Lower leg skin (tissue), 3 donors: ENCODE measurements around the gene METTL24.

ENCODE experiments used
- POLR2A ChIP-seq, 2 donors: fragments of 450-650 bp; IDR thresholded peaks; one replicate each; pipeline ENCODE4 v1.6.1; 2016 to 2017; ENCODE audit warnings: antibody characterized with exemption in 2 of 2, mild to moderate bottlenecking in 1 of 2, moderate library complexity in 1 of 2
- TF ChIP-seq, protein P1 (sequence below), 3 donors: fragments of 450-650 bp; IDR thresholded peaks; one replicate each; pipeline ENCODE4 v1.5.1; 2016; ENCODE audit warnings: antibody characterized with exemption in 3 of 3, mild to moderate bottlenecking in 3 of 3, moderate library complexity in 2 of 3

DNA sequence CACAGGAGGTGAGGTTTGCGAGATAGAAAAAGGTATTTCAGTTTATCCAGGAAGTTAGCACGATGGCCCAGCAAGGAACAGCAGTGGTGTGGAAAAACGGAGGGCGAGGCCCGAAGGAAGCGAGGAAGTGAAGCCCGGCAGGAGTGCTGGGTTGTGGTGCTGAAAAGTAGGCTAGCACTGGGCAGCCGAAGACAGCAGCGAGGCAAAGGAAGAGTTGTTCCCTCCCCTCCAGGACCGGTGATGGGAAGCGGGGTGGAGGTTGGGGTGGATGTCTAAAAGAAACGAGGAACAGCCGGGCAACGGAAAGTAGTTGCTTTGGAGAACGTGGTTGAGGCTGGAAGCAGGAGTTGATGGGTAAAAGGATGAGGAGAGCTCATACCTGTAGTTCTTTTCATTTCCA is 1.4 kb downstream of the METTL24 start:
- TF ChIP-seq, protein P1, sequence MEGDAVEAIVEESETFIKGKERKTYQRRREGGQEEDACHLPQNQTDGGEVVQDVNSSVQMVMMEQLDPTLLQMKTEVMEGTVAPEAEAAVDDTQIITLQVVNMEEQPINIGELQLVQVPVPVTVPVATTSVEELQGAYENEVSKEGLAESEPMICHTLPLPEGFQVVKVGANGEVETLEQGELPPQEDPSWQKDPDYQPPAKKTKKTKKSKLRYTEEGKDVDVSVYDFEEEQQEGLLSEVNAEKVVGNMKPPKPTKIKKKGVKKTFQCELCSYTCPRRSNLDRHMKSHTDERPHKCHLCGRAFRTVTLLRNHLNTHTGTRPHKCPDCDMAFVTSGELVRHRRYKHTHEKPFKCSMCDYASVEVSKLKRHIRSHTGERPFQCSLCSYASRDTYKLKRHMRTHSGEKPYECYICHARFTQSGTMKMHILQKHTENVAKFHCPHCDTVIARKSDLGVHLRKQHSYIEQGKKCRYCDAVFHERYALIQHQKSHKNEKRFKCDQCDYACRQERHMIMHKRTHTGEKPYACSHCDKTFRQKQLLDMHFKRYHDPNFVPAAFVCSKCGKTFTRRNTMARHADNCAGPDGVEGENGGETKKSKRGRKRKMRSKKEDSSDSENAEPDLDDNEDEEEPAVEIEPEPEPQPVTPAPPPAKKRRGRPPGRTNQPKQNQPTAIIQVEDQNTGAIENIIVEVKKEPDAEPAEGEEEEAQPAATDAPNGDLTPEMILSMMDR (IDR thresholded peaks at IDR 0.05): no peak
- no peak for TF ChIP-seq POLR2A (IDR thresholded peaks at IDR 0.05)
